GM18867 (cell line): ENCODE results near the gene DDX52.
"Not testable (repeated sequence)": the region's sequence is repeated elsewhere in the genome, so short reads cannot be mapped to it uniquely, and the experiment has no call there.

ENCODE experiments used
- ATAC-seq: cut with Tn5 transposase; IDR thresholded peaks from one replicate; pipeline ENCODE4 v1.9.1; 2021; ENCODE audit warnings: mild to moderate bottlenecking, moderate library complexity; ENCODE audit not compliant: unreplicated experiment

The DDX52 gene

GRCh38 chr17:37643118-37643766, at the start of gene DDX52:
TSS of gene DDX52 (minus strand) at chr17:37643446. CDS start at chr17:37643420, 26 bp downstream.
- ATAC-seq: peak; percentile 91

GRCh38 chr17:37691807-37692206, 48.6 kb upstream of the DDX52 start:
- ATAC-seq: no peak

- ATAC-seq: no peak
Observed at GRCh38 chr17:37689317-37689716, 46.1 kb upstream of the DDX52 start.

GRCh38 chr17:37683454-37683984, 40.3 kb upstream of the DDX52 start:
- ATAC-seq: no peak

GRCh38 chr17:37682007-37682406, 38.8 kb upstream of the DDX52 start:
- no peak for ATAC-seq

- not testable (repeated sequence) for ATAC-seq
Observed at GRCh38 chr17:37679995-37680394, 36.7 kb upstream of the DDX52 start.

- ATAC-seq: no peak
Observed at GRCh38 chr17:37678036-37678435, 34.8 kb upstream of the DDX52 start.

- no peak for ATAC-seq
Observed at GRCh38 chr17:37677021-37677420, 33.8 kb upstream of the DDX52 start.

GRCh38 chr17:37676115-37676925, 33.1 kb upstream of the DDX52 start:
- ATAC-seq: no peak

GRCh38 chr17:37674511-37674910, 31.3 kb upstream of the DDX52 start:
- no peak for ATAC-seq

- ATAC-seq: no peak
Observed at GRCh38 chr17:37673386-37673785, 30.1 kb upstream of the DDX52 start.

- no peak for ATAC-seq
Observed at GRCh38 chr17:37672548-37673078, 29.4 kb upstream of the DDX52 start.

GRCh38 chr17:37671824-37672547, 28.7 kb upstream of the DDX52 start:
- ATAC-seq: no peak

- no peak for ATAC-seq
Observed at GRCh38 chr17:37671028-37671823, 28.0 kb upstream of the DDX52 start.

GRCh38 chr17:37667039-37667438, 23.8 kb upstream of the DDX52 start:
- ATAC-seq: no peak

GRCh38 chr17:37664214-37664613, 21.0 kb upstream of the DDX52 start:
- no peak for ATAC-seq

GRCh38 chr17:37662353-37662752, 19.1 kb upstream of the DDX52 start:
- ATAC-seq: no peak

GRCh38 chr17:37661400-37662014, 18.3 kb upstream of the DDX52 start:
- no peak for ATAC-seq

GRCh38 chr17:37659925-37660324, 16.7 kb upstream of the DDX52 start:
- ATAC-seq: no peak

- no peak for ATAC-seq
Observed at GRCh38 chr17:37657202-37657601, 14.0 kb upstream of the DDX52 start.
